Superior temporal gyrus (tissue), 1 donor: Measurements from ENCODE around the gene TSHZ3.

Source experiments
- DNase-seq: peaks from one replicate; pipeline ENCODE4 v3.0.0-alpha.2; 2016; ENCODE audit errors: extremely low spot score

The TSHZ3 gene

DNA sequence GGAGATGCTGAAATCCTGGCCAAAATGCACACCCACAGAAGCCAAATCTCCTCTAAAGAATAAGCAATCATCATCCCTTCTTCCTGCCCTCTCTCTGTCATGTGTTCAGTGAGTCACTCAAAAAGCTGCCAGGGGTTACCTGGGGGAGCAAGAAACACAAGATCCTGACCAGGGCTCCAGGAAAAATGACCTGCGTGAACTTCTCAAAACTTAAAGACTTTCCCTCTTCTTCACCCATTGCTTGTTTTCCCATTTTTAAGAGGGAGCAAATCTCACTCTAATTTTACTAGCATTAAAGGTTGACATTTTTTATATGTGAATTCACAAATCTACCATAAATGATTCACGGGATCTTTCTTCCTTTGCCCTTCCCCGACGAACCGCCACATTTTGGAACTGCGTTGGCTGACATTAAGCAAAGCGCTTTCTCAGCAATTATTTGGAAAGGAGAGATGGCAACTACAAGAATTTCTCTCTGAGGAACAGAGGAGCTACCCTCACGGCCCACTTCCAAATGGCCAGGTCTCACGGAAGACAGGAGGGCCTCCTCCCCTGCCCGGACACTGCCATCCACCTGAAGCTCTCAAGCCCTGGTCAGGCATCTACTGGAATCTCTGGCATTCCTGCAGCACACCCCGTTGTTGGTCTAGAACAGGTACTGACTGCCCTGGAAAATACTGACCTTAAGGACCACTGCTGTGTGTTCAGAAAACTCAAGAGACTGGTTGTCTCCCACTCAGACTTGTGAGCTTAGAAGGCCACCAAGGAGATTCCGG lies 14.2 kb downstream of the TSHZ3 start:
- DNase-seq, result no peak

DNA sequence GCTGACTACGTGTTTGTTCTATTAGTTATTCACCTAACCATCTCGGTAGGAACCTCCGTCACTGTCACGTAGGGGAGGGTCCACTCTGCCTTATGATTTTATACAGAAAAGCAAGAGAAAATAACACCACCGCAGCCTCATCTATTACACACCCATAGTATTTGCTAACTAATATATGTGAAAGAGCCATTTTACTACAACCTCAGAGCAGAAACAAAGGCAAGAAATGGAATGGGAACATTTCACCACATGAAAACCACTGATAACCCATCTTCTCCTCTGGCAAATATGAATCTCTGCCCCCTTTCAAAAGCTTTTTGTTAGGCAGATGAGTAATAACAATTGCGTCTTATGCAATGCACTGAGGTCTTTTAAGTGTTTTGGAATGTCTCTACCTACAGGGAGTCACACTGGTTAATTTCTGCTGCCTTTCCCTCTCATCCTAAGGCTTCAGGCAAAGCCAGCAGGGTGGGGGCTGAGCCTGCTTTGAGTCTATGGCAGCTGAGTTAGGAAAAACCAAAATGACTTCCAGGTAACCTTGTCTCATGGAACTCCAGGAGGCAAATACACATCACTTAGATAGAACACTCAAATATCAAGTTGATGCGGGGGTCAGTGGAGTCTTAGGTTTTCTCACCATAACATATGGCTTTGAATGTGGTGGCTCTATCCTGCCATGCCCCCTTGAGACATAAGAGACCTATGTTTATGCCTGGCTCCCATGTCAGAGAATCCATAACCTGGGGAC lies 15.0 kb downstream of the TSHZ3 start:
- DNase-seq, result no peak

DNA sequence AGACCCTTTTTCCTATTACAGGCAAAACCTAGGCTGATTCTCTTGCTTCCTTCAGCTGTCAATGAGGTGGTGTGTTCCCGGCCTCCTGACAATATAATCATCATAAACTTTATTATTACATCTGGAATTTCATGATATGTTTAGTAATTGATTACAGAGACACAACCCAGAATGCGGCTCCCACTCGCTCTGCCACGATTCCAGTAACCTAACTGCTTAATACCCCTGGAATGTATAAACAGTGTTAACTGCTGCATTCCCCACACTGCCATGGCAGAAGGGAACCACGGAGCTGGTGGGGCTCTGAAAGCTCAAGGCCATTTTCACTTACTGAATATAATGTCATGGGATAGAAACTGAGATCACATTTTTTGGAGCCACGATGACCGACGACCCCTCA lies 17.1 kb downstream of the TSHZ3 start:
- DNase-seq, result no peak

DNA sequence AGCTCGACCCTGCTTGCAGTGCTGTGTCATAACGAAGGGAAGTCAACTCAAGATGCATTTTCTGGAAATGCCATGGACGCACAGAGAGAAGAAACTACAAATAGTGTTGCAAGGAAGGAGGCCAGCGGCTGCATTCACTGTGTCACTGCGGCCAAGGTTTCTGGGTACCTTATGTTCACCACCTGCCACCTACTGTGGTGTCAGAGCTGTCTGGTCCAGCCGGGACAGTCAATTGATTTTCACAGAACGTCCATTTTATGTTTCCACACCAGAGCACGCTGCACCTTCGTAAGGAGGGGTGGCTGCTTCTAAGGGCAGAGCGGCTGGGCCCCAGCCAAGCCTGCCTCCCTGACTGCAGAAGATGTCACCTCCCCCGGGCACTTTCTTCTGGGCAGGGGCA lies 17.7 kb downstream of the TSHZ3 start:
- DNase-seq, result no peak

DNA sequence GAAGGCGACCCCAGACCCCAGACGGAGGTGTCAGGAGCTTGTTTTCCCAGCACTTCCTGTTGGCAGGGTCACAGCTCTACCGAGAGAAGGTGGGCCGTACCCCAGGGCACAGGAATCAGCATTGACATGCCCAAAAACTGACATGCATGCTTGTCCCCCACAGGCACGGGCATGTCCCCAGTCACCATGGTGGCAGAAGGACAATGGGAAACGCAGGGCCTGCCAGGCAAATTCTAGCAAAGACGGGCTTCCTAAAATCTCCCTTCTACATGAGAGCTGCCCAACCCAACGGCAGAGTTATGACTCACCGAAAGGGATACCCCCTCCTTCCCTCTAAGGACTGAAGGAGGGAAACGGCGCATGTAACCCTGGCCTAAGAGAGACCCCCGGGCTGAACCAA lies 18.5 kb downstream of the TSHZ3 start:
- DNase-seq, result no peak

DNA sequence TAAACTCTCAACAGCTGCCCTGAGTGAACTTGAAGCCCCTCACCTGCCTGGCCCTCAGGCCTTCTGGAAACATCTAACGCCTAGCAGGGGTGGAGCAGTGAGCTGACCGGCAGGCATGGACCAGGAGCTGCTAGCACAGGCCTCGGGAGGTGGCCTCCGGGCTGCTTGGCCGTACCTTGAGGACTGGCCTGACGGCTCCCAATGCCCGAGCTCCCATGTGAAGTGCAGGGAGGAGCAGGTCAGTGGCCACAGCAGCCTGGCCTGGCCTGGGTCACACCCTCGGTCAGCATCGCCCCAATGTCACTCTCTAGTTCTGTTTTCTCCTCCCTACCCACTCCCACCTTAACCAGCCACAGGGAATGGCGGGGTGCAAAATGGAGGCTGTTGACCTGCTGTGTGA lies 19.0 kb downstream of the TSHZ3 start:
- no peak for DNase-seq

DNA sequence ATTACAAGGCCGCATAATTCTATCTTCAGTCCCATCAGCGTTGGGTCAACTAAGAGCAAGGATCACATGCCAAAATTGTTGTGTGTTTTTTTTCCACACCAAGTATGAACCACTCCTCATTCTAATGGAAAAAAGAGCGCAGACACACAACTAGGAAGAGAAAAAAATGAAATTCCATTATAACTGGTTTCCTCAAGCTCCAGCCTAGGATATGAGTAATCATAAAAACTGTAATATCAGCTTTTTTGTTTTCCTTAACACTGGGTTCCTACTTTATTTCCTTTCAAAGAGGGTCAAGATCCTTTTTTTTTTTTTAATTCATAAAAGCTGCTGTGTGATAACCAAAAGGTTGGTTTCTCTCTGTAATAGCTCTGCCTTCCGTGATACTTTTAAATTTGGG lies 19.4 kb downstream of the TSHZ3 start:
- DNase-seq, result no peak

DNA sequence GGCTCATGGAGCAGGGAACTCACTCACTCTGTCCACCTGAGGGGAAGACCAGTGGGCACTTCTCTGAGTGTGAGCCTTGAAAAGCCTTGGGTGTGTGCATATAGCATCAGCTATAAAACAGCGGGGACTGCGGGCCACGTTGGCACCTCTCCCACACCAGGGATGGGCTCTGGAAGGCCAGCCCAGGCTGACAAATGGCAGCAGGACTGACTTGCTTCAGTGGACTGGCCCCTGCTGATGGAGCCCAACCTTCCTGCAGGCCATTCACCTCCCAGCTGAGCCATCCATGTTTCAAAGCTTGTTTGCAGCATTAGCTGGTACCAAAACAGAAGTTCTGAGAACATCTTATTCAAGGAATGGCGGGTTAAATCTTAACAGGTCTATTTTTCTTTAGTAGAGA lies 21.0 kb downstream of the TSHZ3 start:
- DNase-seq, result no peak

DNA sequence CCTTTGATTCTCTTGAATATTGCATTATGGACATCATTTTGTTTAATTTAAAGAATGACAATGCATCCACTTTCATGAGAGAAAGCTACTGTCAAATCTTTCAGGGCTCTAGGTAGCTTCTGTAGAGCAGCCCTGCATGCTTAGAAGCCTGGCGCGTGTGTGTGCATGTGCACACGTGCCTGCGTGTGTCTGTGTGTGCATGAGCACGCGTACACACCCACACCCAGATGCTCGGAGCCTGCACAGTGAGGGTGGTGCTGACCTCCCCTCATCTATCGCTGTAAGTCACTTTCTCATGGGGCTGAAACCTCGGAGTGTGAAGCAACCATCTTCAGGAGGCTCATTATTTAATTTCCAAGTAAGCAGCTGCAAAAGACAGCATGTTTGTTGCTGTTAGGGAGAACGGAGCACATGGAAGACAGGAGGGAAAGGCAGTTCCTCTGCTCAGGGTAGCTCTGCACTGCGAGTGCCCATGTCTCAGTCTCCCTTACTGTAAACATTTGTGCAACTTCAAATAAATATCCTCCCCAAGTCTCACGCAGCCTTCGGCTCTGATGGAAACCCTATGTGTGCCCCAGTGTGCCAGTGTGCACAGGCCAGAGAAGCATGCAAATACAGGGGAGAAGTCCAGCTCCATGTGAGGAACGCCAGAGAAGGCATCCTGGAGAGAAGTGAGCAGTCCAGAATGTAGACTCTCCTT lies 22.8 kb downstream of the TSHZ3 start:
- no peak for DNase-seq

DNA sequence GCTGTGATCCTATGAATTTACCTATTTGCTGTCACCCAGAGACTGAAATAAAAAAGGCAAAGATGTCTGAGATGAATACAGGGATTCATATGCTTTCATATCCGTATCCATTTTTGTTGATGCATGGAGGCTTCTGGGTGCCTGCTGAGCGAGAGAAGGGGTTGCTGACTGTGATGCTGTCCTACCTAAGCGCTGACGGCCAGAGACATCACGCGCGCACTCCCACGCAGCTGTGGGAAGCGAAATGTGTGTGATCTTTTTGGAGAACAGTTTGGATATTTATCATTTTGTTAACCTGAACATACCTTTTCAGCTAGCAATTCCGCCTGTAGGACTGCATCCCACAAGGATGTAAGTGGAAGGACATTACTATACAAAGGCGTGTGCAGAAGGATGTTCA lies 23.9 kb downstream of the TSHZ3 start:
- no peak for DNase-seq

DNA sequence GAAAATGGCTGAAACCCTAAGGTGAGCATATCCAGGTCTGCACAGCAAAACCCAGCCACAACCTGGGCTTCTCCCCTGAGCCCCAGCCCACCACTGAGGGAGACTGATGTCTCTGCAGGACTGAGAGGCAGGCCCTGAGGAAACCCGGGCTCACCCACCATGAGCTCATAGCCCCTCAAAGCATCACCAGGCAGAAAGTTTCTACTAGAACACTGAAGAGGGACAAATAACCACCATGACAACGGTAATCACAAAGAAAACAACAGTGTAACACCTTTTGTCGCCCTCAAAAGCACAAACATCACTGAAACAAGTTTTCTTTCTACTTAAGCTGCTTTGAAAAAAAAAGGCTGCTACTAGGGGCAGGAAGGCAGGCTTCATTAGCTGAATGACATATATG lies 29.8 kb downstream of the TSHZ3 start:
- peak; percentile 9 for DNase-seq

DNA sequence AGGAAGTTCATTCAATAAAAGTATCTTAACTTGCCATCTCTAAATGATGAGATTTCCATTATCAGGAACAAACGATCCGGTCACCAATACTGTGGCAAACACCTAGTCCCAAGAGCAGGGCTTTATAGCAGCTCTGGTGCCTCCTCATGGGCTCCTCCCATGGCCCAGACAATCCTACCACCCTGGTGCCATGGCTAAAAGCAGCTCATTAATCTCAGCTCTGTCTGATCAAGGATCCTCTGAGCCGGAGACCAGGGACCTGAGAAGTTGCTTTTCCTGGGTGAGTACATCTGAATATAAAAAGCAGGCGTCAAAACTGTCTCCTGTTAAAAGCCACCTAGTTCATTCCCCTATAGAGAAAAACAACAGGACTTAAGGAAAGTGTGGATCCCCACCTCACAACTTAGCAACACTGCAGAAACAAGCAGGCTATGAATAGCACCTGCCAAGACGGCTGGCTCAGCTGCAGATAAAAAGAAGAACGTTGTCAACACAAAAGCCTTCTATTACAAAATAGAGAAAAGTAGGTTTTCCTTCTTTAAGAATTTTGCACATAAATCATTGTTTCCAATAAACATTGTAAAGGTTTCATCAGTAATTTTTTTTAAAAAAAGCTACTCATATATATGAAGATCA lies 30.3 kb downstream of the TSHZ3 start:
- peak; percentile 44 for DNase-seq

DNA sequence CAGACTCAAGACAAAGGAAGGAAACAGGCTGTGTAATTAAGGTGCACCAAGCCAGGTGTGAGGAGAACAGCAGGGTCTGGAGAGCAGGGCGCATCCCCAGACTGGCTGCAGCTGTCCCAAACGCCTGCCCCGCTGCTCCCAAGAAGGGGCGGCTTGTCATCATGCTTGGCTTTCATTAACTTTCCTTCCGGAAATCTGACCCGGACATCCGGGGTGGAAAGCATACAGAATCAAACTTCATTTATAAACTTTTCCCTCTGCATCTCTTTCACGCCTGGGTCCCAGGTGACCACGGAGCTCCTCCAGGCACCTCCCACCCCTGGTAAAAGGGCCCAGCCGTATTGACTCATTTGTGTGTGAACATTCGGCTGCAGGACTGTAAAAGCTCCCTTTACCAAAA lies 31.7 kb downstream of the TSHZ3 start:
- peak; percentile 8 for DNase-seq

DNA sequence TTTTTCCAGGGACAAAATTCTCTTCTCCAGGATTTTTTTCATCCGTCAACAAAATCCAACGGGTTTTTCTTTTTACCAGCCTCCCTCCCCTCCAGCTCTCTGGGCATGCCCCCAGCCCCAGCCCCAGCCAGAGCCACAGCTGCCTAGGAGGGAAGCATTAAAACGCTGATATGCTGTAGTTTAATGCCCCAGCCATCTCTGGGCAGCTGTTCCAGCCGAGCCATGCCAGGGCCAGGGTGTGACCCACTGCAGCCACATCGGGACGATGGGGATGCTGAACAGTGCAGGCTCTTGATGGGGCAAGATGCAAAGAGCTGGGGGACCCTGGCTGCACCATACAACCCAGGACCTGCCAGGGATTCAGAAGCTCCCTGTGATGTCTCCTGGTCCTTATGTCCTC lies 32.1 kb downstream of the TSHZ3 start:
- DNase-seq, result no peak

DNA sequence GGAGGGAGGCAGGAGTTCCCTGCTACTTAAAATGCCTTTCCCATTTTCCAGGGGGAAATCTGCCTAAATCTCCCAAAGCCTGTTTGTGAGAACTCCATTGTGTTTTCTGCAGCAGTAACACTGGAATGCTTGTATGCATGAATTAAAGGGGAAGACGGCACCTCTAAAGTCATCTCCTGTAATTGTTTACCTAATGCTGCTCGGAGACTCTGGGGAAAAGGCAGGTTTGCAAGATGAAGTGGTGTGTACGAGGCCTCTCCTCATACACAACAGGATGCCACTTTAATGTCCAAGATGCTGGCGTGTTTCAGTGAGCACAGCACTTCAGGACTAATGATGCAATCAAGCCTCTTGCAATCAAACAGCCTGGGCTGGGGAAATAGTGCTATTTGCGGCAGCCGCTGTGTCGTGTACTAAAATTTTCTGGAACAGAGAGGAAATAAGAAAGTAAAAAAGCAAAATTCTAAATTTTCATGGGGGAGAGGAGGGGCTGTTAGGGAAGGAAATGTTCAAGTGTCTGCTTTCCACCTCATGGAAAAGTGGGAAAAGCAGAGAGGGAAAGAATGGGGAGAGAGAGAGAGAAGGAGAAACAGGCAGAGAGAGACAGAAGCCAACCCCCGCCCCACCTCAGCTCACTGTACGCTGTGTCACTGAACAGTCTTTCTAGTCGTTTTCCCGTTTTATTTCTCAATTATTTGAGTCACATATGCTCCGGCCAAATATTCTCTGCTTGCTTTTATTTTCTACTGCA lies 32.9 kb downstream of the TSHZ3 start:
- peak; percentile 65 for DNase-seq

DNA sequence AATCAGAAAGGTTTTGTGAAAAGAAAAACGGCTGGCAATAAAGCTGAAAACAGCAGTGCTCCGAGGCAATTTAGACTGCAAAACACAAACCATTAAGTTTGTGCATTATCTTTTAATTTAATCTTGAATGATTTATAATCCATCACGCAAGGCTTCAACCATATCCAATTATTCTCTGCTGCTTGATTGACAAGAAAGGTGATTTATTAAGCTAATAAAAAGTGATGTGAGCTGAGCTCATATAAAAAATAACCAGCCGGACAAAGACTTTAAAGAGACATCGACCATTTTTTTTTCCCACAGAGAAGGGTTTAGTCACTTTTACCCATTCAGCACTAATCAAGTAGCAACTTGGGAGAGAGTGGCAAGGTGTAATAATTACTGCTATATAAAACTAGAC lies 33.6 kb downstream of the TSHZ3 start:
- DNase-seq, result peak; percentile 25

DNA sequence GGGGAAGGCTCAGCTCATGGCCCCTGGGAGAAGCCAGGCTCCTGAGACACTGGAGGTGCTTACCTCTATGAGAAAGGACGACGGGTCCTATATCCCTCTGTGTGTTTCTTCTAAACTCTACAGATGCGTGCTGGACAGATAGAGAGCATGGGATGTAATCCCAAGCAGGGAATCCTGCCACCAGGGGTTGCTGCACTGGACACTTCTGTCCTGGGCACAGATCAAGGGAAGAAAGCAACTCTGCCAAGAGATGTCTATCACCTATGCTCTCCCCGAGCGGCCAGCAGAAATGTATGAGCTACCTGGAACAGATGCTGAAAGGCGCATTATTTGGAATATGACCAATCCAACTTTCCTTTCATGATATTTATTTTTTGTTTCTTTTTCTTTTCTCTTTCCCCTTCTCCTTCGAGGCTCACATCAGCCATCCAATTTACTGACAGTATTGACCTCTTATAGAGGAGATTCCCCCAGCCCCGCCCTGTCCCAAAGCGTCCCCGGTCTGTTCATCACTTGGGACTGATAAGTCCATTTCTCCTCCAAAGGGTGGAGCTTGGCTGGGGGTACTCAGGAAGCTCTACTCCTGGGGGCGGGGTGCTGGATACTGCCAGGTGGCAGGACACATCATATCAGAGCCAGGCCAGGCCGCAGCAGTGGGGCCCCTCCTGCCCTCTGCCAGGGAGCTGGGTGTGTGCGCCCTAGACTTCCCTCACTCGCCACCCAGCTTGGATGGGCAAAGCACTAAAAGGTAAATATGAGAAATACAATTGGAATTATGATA lies 34.2 kb downstream of the TSHZ3 start:
- peak; percentile 7 for DNase-seq

DNA sequence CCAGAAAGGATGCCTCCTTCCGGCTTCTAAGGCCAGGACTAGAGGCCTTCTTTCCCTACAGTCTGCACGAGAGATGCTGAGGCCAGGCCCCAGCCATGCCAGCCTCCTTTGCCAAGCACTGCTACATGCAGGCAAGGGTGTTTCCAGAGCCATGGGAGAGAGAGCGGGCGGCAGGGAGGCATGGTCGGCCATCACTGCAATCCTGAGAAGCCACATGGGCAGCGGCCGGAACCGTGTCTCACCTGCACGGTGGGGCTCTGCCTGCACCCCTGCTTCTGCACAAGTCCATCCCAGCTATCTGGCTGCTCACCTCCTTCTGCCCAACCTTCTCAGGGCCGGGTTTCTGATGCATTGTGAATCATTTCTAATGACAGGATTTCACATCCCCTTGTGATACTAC lies 35.1 kb downstream of the TSHZ3 start:
- DNase-seq, result no peak

DNA sequence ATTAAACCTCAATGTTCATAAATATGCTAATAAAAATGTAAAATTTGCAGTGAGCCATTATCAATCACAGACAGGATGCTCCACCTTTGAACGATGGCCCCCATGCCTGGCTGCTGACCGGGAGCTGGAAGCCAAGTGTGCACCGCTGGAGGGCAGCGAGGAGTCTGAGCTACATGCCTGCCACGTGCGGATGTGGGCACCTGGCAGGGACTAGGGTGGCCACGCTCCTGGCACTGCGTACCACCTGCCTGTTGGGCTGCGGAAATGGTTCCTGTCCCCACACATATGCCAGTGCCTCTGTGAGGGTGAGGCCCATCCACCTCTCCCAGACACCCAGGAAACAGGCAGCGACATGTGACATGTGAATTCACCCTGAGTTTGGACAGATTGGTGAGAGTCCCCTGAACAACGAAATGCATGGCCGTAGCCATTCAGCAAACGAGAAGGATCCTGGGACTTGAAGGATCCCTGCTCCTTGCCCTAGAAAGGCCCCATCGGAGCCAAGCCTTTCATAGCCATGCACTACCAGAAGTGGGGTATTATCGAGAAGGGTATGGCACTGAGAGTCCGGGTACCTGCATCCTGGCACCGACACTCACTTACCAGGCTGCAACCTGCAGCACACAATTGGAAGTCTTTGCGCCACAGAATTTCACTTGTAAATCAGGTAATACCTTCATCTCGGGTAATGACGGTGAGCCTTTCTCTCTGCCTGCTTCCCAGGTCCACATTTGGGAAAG lies 35.8 kb downstream of the TSHZ3 start:
- DNase-seq, result no peak

DNA sequence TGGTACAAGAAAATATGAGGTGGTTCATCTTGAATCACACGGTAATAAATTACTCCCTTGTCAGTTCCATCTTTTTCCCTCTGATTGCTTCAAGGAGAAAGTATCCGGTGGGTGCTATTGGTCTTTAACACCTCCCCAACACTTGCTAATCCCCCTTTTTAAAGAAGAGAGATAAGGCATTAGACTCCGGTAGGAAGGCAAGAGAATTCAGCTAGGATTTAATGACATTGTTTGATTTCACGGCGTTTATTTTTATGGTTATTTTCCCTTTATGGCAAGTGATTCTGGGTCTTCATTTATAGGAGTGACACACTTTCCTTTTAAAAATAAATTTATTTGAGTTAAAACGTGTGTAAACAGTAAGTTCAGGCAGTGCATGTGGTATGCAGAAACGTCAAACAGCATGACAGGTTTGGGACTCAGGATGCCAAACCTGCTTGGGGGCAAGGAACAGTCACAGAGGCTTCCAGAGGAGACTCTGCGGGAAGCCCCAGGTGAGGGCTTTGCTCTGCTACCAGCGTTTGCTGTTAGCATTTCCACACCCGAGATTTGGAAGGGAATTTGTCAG lies 36.5 kb downstream of the TSHZ3 start:
- peak; percentile 8 for DNase-seq
